GM18498 (cell line): ENCODE results near the gene MED8.

ENCODE experiments used
- ATAC-seq: cut with Tn5 transposase; IDR thresholded peaks from one replicate; pipeline ENCODE4 v1.9.1; 2021; ENCODE audit warnings: mild to moderate bottlenecking, moderate library complexity; ENCODE audit not compliant: unreplicated experiment

The MED8 gene, protein sequence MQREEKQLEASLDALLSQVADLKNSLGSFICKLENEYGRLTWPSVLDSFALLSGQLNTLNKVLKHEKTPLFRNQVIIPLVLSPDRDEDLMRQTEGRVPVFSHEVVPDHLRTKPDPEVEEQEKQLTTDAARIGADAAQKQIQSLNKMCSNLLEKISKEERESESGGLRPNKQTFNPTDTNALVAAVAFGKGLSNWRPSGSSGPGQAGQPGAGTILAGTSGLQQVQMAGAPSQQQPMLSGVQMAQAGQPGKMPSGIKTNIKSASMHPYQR

DNA sequence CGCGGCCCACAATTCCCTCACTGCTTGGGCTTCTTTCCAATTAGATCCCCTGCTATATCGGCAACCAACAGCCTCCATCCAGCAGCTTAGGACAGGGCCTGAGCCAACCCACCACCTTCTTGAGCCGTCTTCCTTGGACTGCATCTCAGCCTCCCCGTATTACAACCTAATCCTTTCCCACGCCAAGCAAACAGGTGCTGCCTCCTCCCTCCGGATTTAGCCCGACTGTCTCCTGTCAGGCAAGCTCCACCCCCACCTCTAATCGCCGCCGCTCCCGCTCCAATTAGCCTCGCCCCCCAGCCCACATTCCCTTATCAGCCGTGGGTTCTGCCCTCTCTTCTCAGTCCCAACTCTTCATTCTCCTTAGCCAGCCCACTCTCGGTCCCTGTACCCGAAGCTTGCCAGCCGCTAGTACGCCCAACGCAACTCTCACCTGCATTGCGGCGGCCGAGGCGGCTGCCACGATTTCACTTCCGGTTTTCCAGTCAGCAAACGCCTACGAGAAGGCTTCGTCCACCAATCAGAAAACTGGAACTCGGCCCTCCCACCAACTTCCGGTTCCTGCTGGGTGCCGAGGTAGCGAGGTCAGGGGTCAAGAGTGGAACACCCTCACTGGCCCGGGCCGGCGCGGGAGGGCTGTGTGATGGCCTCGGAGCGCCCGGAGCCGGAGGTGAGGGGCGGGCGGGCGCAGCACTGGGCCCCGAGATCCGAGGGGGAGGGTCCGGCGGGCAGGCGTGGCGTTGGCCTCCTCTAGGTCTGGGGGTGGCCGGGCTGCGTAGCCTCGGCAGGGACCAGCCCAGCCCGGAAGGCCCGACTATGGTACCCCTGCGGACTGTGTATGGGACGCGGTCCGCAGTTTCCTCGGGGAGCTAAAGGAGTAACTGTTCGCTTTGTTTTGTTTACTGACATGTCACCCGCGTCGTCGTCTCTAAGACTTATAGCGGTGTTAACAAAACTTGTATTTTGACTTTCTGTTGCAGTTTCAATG, at the start of gene MED8, which contains the start of gene SZT2:
Gene MED8, minus strand, starts transcription at position 475 of the 988 bp plus-strand sequence. Its CDS starts 36 bp downstream, at position 439.
Gene SZT2, plus strand, starts transcription at position 574 of the 988 bp plus-strand sequence. Its CDS starts 70 bp downstream, at position 644.
- peak; percentile 86 for ATAC-seq

DNA sequence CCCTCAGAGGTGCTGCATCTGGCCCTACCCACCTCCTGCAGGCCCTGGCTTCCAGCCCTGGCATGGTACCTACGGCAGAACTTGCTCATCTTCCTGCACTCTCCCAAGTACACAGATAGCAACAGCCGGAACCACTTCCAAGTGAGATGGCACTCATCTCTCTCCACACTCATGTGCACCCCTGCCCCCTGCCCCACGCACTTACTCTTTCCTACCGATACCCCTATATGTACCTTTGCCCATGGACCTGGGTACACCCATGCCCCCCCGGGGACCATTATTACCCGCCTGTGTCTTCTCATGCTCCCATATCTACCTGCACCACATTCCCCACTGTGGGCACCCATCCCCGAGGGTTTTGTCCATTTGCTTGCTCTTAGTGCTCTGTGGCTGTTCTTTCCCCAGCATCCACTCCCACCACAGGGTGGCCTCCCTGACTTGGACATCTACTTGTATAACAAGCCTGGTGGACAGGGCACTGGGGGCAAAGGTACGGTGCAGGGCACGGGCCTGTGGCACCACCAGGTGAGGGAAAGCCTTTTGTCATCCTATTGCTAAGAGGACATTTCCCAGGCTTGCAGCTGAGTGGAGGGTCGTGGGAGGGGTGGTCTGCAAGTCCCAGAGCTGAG, 49.5 kb upstream of the MED8 start:
- no peak for ATAC-seq

DNA sequence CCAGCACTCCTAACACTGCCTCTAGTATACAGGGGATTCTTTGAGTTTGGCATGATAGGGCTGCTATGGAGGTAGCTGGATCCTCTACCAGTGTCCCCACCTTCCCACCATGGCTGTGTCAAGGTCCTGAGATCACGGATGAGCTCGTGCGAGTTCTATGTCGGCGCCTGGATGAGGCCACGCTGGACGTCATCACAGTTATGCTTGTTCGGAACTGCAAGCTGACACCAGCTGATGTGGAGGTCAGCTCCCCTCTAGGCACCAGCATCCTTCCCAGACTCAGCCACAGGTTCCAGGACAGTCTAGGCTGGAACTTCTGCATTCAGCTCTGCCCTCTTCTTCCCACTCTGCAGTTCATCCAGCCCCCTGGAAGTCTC, 49.0 kb upstream of the MED8 start:
- no peak for ATAC-seq

DNA sequence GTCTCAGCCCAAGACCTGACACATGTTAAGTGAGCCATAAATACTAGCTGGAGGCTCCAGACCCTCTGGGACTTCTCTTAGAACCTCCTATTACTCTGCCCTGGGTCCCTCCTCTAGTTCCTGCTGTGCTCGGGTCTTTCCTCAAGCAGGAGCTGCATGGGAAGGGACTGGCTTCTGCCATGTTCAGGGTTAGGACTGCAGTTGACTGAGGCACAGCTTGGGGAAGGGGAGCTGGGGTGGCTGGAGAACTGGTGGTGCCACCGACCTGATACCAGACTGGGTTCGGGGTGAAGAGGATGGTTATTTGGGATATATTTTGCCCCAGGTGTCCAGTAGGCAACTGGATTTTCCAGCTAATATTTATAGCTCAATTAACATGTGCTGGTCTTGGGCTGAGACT, 48.4 kb upstream of the MED8 start:
- ATAC-seq = no peak

DNA sequence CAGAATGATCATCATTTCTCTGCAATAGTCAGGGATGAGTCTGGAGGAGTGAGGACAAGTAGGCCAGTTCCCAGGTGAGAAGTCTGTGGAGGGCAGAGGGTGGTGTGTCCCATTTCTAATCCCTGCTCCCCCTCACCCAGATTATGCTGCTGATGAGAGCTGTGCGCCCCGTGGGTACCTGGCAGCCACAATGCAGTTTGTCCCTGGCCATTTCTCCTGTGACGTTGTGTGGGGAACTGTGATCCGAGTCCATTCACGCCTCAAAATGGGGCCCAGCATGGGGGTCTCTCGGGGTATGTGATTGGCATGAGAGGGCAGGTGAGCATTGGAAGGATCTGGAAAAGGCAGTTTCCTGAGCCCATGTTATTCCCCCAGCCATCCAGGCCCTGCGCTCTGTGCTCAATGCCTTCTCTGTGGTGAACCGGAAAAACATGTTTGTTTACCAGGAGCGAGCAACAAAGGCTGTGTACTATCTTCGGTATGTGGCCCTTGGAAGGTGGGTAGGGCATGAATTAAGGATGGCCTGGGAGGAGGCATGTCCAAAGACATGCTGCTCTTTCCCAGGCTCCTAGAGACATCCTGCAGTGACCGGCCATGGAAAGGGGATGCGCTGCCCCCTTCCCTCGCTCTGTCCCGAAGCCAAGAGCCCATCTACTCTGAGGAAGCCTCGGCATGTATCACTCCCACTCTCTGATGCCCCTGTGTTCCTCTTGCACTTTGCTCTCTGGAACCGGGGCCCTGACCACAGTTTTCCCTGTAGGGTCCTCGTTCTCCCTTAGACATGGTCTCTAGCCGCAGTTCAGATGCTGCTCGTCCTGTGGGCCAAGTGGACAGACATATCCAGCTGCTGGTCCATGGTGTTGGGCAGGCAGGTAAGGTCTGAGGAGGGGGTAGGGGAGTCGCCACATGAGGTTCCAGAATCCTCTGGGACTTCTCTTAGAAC, 47.7 kb upstream of the MED8 start:
- no peak for ATAC-seq

DNA sequence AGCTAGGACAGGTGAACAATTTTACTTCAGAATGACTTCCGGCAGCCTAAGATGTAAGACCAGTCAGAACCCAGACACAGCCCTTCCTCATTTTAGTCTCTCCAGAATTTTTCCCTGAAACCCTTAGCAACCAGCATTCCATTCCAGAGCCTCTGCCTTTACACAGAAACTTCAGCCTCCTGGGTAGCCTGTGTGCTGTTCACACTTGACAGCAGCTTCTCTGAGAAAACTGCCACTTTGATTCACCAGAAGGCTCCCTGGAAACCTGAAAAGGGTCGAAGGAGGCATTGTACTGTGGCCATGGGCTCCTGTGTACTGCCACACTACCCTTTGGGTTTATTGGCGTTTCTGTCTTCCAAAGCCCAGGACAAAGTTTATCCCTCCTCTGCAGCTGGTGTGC, 46.8 kb upstream of the MED8 start:
- no peak for ATAC-seq

DNA sequence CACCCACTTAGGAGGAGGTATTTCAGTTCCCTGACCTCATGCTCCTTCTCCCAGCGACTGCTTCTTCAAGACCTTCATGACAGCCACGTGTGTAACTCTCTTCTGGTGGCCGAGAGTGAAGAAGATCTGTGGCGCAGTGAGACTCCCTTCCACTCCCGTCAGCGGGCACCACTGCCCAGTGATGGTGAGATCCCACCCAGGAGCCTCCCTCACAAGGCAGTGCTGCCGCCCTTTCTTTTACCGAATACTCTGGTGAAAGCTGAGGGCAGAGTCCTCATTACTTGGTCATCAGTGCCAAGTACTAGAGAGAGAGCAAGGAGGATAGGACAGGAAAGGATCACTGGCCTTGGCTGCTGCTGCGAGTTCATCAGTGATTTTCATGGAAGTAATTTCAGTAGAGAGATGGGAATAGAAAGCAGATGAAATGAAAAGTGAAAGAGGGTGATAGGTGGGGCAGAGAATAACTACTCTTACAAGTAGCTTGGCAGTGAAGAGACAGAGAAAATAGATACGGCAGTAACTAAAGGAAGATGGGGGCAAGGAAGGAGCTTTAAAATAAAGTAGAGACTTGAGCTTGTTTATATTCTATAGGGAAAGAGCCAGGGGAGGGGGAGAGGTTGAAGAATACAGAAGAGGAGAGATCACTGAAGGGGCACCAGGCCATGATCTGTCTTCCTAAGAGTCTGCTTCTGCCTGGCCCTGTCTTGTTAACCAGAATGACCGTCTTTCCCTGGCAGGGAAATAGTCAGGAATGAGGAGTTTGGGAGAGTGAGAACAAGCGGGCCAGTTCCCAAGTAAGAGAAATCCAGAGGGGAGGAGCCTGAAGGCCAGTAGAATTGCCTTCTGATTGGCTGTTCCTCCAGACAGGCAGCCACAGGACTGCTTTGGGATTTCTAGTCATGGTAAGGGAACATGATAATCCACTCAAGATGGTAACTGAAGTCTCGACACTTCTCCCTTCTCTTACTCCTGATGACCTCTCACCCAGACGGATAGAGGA, 45.8 kb upstream of the MED8 start:
- no peak for ATAC-seq

DNA sequence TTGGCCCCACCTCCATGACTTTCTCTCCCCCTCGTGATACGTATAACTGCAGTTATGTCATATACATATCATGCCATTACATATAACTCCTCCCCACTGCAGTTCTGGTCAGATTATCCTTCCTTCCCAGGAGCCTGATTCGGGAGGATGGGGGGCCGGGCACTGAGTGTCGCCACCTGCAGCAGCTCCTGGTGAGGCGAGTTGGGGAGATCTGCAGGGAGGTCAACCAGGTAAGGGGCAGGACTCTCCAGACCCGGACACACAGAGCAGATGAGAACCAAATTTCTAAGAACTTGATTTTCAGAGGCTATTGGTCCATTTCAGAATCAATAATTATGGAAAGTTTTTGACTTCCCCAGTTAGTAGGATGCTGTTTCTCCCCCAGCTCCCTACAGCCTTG, 44.7 kb upstream of the MED8 start:
- ATAC-seq = no peak

DNA sequence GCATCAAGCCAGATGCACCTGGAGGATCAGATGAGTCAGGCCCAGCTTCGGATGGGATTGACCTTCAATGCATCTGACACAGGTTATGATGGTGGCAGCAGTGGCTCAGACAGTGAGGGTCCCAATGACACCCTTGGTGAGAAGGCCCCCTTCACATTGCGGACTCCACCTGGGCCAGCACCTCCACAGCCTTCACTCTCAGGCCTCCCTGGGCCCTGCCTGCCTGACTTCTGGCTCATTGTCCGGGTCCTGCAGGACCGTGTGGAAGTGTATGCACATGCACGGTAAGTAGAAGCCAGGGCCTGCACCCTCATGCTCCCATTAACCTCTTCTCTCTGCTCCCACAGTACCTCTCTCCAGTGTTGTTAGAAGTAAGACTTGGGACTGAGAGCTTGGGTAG, 43.3 kb upstream of the MED8 start:
- no peak for ATAC-seq

DNA sequence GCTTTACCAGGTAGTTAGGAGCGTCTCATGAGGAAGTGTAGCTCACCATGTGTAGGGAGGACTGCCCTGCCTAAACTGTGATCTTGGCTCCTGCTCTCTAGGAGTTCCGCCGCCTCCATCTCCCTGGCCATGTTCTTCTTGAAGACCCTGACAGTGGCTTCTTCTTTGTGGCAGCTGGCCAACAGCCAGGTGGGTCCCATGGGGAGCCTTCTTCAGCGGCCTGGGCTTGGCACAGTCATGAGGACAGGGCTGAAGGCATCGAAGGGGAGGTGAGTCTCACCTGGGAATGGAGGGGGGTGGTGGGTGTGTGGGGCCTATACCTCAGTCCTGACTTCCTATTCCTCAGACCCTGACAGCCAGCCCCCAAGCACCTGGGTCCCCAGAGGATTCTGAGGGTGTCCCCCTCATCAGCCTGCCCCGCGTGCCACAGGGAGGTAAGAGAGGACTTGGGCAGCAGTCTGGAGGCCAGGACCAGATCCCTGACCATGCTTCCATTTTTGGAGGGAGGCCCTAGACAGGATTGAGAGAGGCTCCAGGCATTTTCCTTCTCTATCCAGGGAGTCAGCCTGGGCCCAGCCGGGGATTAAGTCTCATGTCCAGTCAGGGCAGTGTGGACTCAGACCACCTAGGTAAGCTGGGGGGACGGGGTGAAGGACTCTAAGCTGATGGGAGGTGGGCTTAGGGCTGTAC, 42.7 kb upstream of the MED8 start:
- ATAC-seq = no peak

DNA sequence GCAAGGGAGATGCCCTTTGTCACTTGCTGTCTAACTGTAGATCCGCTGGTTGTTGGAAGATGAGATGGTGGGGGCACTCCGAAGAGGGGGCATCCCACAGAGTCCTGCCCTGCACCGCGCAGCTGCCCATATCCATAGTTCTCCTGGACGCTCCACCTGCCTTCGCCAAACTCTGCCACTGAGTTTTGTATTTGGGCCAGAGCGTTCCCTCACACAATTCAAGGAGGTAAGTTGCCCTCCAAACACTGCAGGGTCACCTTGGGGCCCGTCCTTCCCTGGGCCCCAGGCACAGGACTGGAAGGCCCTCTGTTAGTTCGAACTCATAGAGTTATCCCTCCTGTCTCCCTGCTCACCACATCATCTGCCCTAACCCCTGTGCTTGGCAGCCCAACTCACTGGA, 42.1 kb upstream of the MED8 start:
- ATAC-seq = no peak

DNA sequence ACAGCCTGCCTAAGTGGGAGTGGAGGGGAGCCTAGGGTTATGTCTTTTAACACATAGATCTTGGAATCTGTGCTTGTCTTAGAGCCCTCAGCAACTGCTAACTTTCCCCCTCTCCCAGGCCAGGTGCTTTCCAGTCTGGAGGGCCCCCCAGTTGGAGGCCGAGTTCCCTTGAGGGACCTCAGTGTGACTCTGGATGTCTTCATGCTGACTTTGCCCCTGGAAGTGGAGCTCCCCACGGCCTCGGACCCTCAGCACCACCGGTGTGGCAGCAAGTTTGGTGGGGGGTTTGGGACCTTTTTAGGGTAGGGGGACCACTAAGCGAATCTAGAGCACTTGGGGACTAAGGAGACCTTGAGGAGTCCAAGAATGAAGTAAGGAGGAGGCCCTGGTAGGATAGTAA, 41.2 kb upstream of the MED8 start:
- ATAC-seq = no peak

DNA sequence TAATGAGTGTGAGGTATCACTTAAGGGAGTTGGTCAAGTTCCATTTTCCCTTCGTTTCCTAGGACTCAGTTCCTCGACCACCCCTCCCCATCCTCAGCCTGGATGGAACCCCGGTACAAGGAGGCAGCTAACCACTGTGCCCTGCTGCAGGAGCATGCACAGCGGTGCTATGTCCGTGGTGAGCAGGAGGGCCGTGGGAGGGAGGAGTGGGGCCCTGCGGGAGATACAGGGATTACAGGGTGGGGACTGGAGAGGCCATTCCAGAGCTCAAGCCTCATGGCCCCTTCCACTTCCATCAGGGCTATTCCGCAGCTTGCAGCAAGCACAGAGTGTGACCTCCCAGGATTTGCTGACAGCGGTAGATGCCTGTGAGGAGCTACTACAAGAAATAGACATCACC, 38.3 kb upstream of the MED8 start:
- ATAC-seq = no peak

DNA sequence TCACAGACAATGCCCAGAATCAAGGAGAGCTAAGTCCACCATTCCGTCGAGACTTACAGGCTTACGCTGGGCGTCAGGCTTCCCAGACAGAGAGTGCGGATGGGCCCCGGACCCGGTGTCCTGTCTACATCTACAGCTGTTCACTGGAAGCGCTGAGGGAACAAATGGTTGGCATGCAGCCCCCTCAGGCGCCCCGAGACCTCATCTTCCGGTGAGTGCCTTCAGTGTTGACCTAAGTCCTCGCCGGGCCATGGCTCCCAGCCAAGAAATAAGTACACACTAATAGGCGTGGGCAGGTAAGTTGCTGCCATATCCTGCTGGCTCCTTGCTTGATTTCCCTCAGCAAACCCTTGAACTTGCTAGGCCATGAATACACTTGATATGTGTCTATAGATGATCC, 37.9 kb upstream of the MED8 start:
- ATAC-seq = no peak

DNA sequence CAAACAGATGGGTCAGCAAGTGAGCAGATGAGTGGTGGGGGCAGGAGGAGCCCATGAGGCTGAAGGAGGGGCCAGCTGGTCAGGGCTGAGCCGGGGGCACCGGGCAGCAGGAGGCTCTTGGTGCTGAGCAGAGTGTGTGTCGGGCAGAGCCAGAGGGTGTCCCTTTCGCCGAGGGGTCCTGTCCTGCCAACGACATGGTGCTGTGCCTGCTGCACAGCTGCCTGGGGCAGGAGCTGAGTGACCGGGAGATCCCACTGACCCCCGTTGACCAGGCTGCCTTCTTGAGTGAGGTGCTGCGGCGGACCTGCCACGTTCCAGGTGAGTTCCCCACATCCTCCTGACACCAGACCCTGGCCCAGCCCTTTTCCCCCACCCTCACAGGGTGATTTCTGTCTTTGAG, 36.6 kb upstream of the MED8 start:
- ATAC-seq = no peak

DNA sequence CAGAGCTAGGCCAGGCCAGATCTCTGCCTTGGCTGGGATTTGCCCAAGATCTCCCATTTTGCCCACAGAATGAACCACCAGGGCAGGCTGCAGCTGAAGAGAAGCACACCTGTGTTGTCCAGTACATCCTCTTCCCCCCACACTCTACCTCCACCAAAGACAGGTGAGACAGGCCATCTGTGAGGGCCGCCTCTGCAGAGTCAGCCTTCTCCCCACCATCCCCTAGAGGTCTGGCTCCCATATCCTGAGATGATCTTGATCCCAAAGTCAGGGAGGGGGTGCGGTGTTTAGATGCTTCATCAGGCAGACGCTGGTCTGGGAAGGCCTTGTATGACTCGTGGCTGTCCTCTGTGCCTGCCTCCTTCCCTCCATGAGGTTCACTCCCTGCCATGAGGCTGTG, 35.4 kb upstream of the MED8 start:
- ATAC-seq = no peak

DNA sequence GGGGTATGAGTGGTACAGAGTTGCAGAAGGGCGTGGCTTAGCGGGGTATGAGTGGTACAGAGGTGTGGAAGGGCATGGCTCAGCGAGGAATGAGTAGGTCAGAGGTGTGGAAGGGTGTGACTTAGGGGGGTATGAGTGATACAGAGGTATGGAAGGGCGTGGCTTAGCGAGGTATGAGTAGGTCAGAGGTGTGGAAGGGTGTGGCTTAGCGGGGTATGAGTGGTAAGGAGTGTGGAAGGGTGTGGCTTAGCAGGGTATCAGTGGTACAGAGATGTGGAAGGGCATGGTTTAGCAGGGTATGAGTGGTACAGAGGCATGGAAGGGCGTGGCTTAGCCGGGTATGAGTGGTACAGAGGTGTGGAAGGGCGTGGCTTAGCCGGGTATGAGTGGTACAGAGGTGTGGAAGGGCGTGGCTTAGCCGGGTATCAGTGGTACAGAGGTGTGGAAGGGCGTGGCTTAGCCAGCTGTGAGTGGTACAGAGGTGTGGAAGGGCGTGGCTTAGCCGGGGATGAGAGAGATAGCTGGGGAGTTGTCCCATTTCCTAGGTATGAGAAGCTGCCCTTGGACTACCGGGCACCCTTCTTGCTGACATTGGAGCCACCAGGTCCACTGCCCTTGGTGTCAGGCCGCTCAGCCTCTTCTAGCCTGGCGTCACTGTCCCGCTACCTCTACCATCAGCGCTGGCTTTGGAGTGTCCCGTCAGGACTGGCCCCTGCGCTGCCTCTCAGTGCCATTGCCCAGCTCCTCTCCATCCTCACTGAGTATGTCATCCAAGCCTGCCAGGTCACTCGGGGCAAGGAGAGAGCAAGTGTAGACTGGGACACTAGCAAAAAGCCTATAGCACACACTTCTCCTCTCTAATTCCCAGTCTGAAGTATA, 34.3 kb upstream of the MED8 start:
- ATAC-seq = no peak
